BE2C (cell line): ENCODE data around the gene SH3TC2.

ENCODE experiments used
- DNase-seq: peaks from one replicate; pipeline ENCODE4 v3.0.0-alpha.2; 2020
- H3K27me3 ChIP-seq: fragments of 250-450 bp; sonication (Bioruptor Pico); 2 replicates; pipeline ENCODE4 v1.5.1; 2020; ENCODE audit warnings: mild to moderate bottlenecking
- H3K36me3 ChIP-seq: fragments of 250-450 bp; sonication (Bioruptor Pico); 2 replicates; pipeline ENCODE4 v1.5.1; 2020; ENCODE audit warnings: mild to moderate bottlenecking
- H3K4me1 ChIP-seq: fragments of 250-450 bp; sonication (Bioruptor Pico); 2 replicates; pipeline ENCODE4 v1.5.1; 2020
- H3K4me3 ChIP-seq: 2 replicates; pipeline ENCODE4 v1.5.1; 2011; ENCODE audit warnings: low read depth, low read length
- H3K9me3 ChIP-seq: fragments of 250-450 bp; sonication (Bioruptor Pico); 2 replicates; pipeline ENCODE4 v1.5.1; 2020
- CTCF ChIP-seq: IDR thresholded peaks from 2 replicates; pipeline ENCODE4 v1.5.1; 2012; ENCODE audit warnings: mild to moderate bottlenecking, low read depth, low read length

SH3TC2 gene

GRCh38 chr5:149054416-149054815 lies 8.4 kb downstream of the SH3TC2 start:
- Histone ChIP-seq H3K4me3 (no peak overlapping the region), H3K9me3 (no peaks in the 10 kb centered on the region), H3K4me1 (peaks cover 18% of the 10 kb centered on the region; the same call in 1 of the 2 replicates), H3K36me3 (no peaks in the 10 kb centered on the region), H3K27me3 (no peaks in the 10 kb centered on the region)
- DNase-seq, result no peak
- no peak for TF ChIP-seq CTCF

- DNase-seq, result no peak
- TF ChIP-seq CTCF, result no peak
- Histone ChIP-seq H3K4me3 (no peak overlapping the region), H3K27me3 (no peaks in the 10 kb centered on the region), H3K4me1 (peaks cover 18% of the 10 kb centered on the region; the same call in 1 of the 2 replicates), H3K9me3 (no peaks in the 10 kb centered on the region), H3K36me3 (no peaks in the 10 kb centered on the region)
Observed at GRCh38 chr5:149053072-149053695, 9.7 kb downstream of the SH3TC2 start.

- H3K4me3 ChIP-seq, result no peak overlapping the region
- H3K27me3 ChIP-seq, result no peaks in the 10 kb centered on the region
- no peaks in the 10 kb centered on the region for H3K36me3 ChIP-seq
- H3K9me3 ChIP-seq, result no peaks in the 10 kb centered on the region
- DNase-seq, result peak; percentile 35
- peaks cover 24% of the 10 kb centered on the region for H3K4me1 ChIP-seq
- TF ChIP-seq CTCF, result no peak
Observed at GRCh38 chr5:149049371-149049781, 13.5 kb downstream of the SH3TC2 start.

GRCh38 chr5:149048811-149049210 lies 14.1 kb downstream of the SH3TC2 start:
- H3K4me1 ChIP-seq, result peaks cover 29% of the 10 kb centered on the region
- no peak for DNase-seq
- no peaks in the 10 kb centered on the region for H3K27me3 ChIP-seq
- no peak overlapping the region for H3K4me3 ChIP-seq
- H3K36me3 ChIP-seq, result no peaks in the 10 kb centered on the region
- no peaks in the 10 kb centered on the region for H3K9me3 ChIP-seq
- no peak for TF ChIP-seq CTCF

- DNase-seq, result no peak
- Histone ChIP-seq H3K9me3 (no peaks in the 10 kb centered on the region), H3K27me3 (no peaks in the 10 kb centered on the region), H3K4me3 (no peak overlapping the region), H3K36me3 (no peaks in the 10 kb centered on the region), H3K4me1 (peaks cover 22% of the 10 kb centered on the region)
- no peak for TF ChIP-seq CTCF
Observed at GRCh38 chr5:149047462-149047861, 15.4 kb downstream of the SH3TC2 start.

GRCh38 chr5:149046196-149046829 lies 16.5 kb downstream of the SH3TC2 start:
- H3K27me3 ChIP-seq, result no peaks in the 10 kb centered on the region
- H3K9me3 ChIP-seq, result no peaks in the 10 kb centered on the region
- no peak for TF ChIP-seq CTCF
- DNase-seq, result no peak
- no peak overlapping the region for H3K4me3 ChIP-seq
- H3K36me3 ChIP-seq, result no peaks in the 10 kb centered on the region
- peaks cover 19% of the 10 kb centered on the region for H3K4me1 ChIP-seq
